PC-3 (cell line): ENCODE measurements around the gene SH3TC1. TPM values are rescaled to one million over a fixed set of nuclear protein-coding genes. Genes with fewer than 3 reads are reported as not detected.

Experiments
- ATAC-seq: fragments of 200-7000 bp; cut with Tn5 transposase; 2 replicates; pipeline ENCODE4 v1.9.1; 2020; ENCODE audit warnings: mild to moderate bottlenecking, moderate library complexity
- BruUV-seq: library from RNA; stranded (reverse); fragments of 400-500 nt; replicated peaks from 2 replicates; lab custom pipeline; 2021; lab: Mats Ljungman, UMichigan
- CTCF ChIA-PET: fragments of 300-600 bp; sonication (Branson Sonifier 250); formaldehyde crosslinking; loops from one replicate; lab custom pipeline; 2022; ENCODE audit warnings: antibody characterized with exemption; lab: Charles Lee
- POLR2A ChIA-PET: fragments of 300-600 bp; sonication (Branson Sonifier 250); formaldehyde crosslinking; loops from one replicate; lab custom pipeline; 2022; ENCODE audit warnings: antibody characterized with exemption; ENCODE audit not compliant: unreplicated experiment; lab: Charles Lee
- DNase-seq: peaks from one replicate; pipeline ENCODE4 v3.0.0-alpha.2; 2015
- H2AFZ ChIP-seq: fragments of 300-600 bp; sonication (generic); 2 replicates; pipeline ENCODE4 v1.6.0; 2016; ENCODE audit warnings: antibody characterized with exemption, low read length
- H3F3A ChIP-seq: fragments of 300-600 bp; sonication (generic); one replicate; pipeline ENCODE4 v1.6.0; 2017; ENCODE audit warnings: antibody characterized with exemption, low read length, control low read depth, mild to moderate bottlenecking; ENCODE audit not compliant: unreplicated experiment
- H3K27ac ChIP-seq: fragments of 300-600 bp; sonication (generic); 2 replicates; pipeline ENCODE4 v1.5.1; 2016; ENCODE audit warnings: mild to moderate bottlenecking, low read length
- H3K27me3 ChIP-seq: fragments of 300-600 bp; sonication (generic); 2 replicates; pipeline ENCODE4 v1.6.1; 2016; ENCODE audit warnings: low read length, mixed read lengths
- H3K36me3 ChIP-seq: fragments of 300-600 bp; sonication (generic); 2 replicates; pipeline ENCODE4 v1.6.1; 2016; ENCODE audit warnings: low read depth, mixed run types, low read length, mixed read lengths
- H3K4me1 ChIP-seq: fragments of 300-600 bp; sonication (generic); 2 replicates; pipeline ENCODE4 v1.5.1; 2016; ENCODE audit warnings: low read length; ENCODE audit not compliant: insufficient read depth
- H3K4me2 ChIP-seq: fragments of 300-600 bp; sonication (generic); 2 replicates; pipeline ENCODE4 v1.6.0; 2016; ENCODE audit warnings: low read length
- H3K4me3 ChIP-seq: fragments of 300-600 bp; sonication (generic); 2 replicates; pipeline ENCODE4 v1.5.1; 2016; ENCODE audit warnings: mild to moderate bottlenecking, low read length, mixed read lengths
- H3K79me2 ChIP-seq: fragments of 300-600 bp; sonication (generic); 2 replicates; pipeline ENCODE4 v1.6.1; 2017; ENCODE audit warnings: low read length, mixed read lengths
- H3K9ac ChIP-seq: fragments of 300-600 bp; sonication (generic); 2 replicates; pipeline ENCODE4 v1.6.0; 2016; ENCODE audit warnings: mild to moderate bottlenecking, low read length
- H3K9me2 ChIP-seq: fragments of 300-600 bp; sonication (generic); replicated peaks from 2 replicates; pipeline ENCODE4 v1.6.1; 2016; ENCODE audit warnings: mixed run types, low read length, mixed read lengths
- H3K9me3 ChIP-seq: fragments of 300-600 bp; sonication (generic); 2 replicates; pipeline ENCODE4 v1.6.1; 2016; ENCODE audit warnings: low read length, mixed read lengths
- H4K20me1 ChIP-seq: fragments of 300-600 bp; sonication (generic); 2 replicates; pipeline ENCODE4 v1.6.1; 2016; ENCODE audit warnings: low read length, mixed read lengths
- CTCF ChIP-seq: fragments of 300-600 bp; sonication (generic); conservative IDR thresholded peaks from 2 replicates; pipeline ENCODE4 v1.5.1; 2017; ENCODE audit warnings: antibody characterized with exemption, low read depth, mild to moderate bottlenecking, low read length
- EZH2 ChIP-seq: fragments of 300-600 bp; sonication (generic); IDR thresholded peaks from one replicate; pipeline ENCODE4 v1.6.1; 2017; ENCODE audit warnings: antibody characterized with exemption, mild to moderate bottlenecking, low read length; ENCODE audit not compliant: unreplicated experiment
- EZH2phosphoT487 ChIP-seq: fragments of 300-600 bp; sonication (generic); IDR thresholded peaks from 2 replicates; pipeline ENCODE4 v1.6.1; 2018; ENCODE audit warnings: mild to moderate bottlenecking, antibody characterized with exemption, low read length, borderline replicate concordance
- intact Hi-C: fragments of 100-400 bp; cut with micrococcal nuclease; formaldehyde crosslinking; loops from 2 replicates; pipeline ENCODE4 v1.9.0; 2023
- total RNA-seq: library from RNA; depleted of rRNA; stranded (reverse); fragments of >200 nt; gene quantifications from 2 replicates; pipeline ENCODE4 v1.2.3, GENCODE V29; 2014

Gene SH3TC1
- total RNA-seq, 1 experiment from 2014 or later, result 23.1 TPM

- Histone ChIP-seq H3K27ac (no peak overlapping the region), H3K4me1 (no peaks in the 10 kb centered on the region), H3F3A (no peaks in the 10 kb centered on the region), H3K4me3 (no peak overlapping the region), H3K4me2 (no peak overlapping the region), H3K9ac (no peak overlapping the region), H3K27me3 (no peaks in the 10 kb centered on the region), H3K9me3 (no peaks in the 10 kb centered on the region), H2AFZ (no peak overlapping the region), H3K79me2 (no peaks in the 10 kb centered on the region), H3K9me2 (no peaks in the 10 kb centered on the region), H4K20me1 (no peaks in the 10 kb centered on the region), H3K36me3 (no peaks in the 10 kb centered on the region)
- ATAC-seq, result no peak
- no TSS peak for BruUV-seq
- intact Hi-C loops, result no loop called here
- TF ChIP-seq EZH2phosphoT487 (no peak), EZH2 (no peak)
- DNase-seq, result no peak
- ChIA-PET CTCF (no interaction called here), POLR2A (no interaction called here)
Observed at GRCh38 chr4:8150152-8151090, 48.7 kb upstream of the SH3TC1 start.

- no peak overlapping the region for H3K27ac ChIP-seq
- no peaks in the 10 kb centered on the region for H3F3A ChIP-seq
- DNase-seq, result no peak
- H4K20me1 ChIP-seq, result no peaks in the 10 kb centered on the region
- H3K4me1 ChIP-seq, result no peaks in the 10 kb centered on the region
- H3K9me3 ChIP-seq, result no peaks in the 10 kb centered on the region
- no peak overlapping the region for H2AFZ ChIP-seq
- H3K4me3 ChIP-seq, result no peak overlapping the region
- no peaks in the 10 kb centered on the region for H3K9me2 ChIP-seq
- H3K27me3 ChIP-seq, result no peaks in the 10 kb centered on the region
- POLR2A ChIA-PET, result no interaction called here
- intact Hi-C loops, result no loop called here
- CTCF ChIA-PET, result no interaction called here
- TF ChIP-seq EZH2 (no peak), EZH2phosphoT487 (no peak), CTCF (no peak)
- H3K36me3 ChIP-seq, result no peaks in the 10 kb centered on the region
- ATAC-seq, result no peak
- no peak overlapping the region for H3K9ac ChIP-seq
- no peaks in the 10 kb centered on the region for H3K79me2 ChIP-seq
- BruUV-seq, result no TSS peak
- no peak overlapping the region for H3K4me2 ChIP-seq
Observed at GRCh38 chr4:8151165-8151650, 47.9 kb upstream of the SH3TC1 start.

- no peak overlapping the region for H3K4me2 ChIP-seq
- H3K36me3 ChIP-seq, result no peaks in the 10 kb centered on the region
- BruUV-seq, result no TSS peak
- no peak overlapping the region for H3K9ac ChIP-seq
- H3K27ac ChIP-seq, result no peak overlapping the region
- no peak for ATAC-seq
- no peaks in the 10 kb centered on the region for H3K9me3 ChIP-seq
- H4K20me1 ChIP-seq, result no peaks in the 10 kb centered on the region
- POLR2A ChIA-PET, result no interaction called here
- CTCF ChIA-PET, result no interaction called here
- H3K79me2 ChIP-seq, result no peaks in the 10 kb centered on the region
- no peak for DNase-seq
- TF ChIP-seq CTCF (no peak), EZH2phosphoT487 (no peak), EZH2 (no peak)
- H3K4me3 ChIP-seq, result no peak overlapping the region
- no peaks in the 10 kb centered on the region for H3K27me3 ChIP-seq
- no peaks in the 10 kb centered on the region; the same call in 1 of the 2 replicates for H3K4me1 ChIP-seq
- H3F3A ChIP-seq, result no peaks in the 10 kb centered on the region
- H3K9me2 ChIP-seq, result no peaks in the 10 kb centered on the region
- intact Hi-C loops, result no loop called here
- H2AFZ ChIP-seq, result no peak overlapping the region
Observed at GRCh38 chr4:8152090-8152864, 46.8 kb upstream of the SH3TC1 start.
